ENCODE data around the gene EVC. TPM values are rescaled to one million over a fixed set of nuclear protein-coding genes. Genes with fewer than 3 reads are reported as not detected.

EVC gene
- total RNA-seq, 1 experiment from 2014 or later = not detected

- H3K27ac Mint-ChIP-seq (ENCODE audit: unreplicated experiment) = no peak overlapping the region
- H3K9me3 Mint-ChIP-seq (ENCODE audit: unreplicated experiment) = no peaks in the 10 kb centered on the region
- no peaks in the 10 kb centered on the region for H3K36me3 Mint-ChIP-seq (ENCODE audit: insufficient read depth, unreplicated experiment)
- intact Hi-C loops (cut with micrococcal nuclease; ENCODE audit: unreplicated experiment) = no loop called here
- H3K4me3 Mint-ChIP-seq (ENCODE audit: unreplicated experiment) = no peak overlapping the region
- Histone ChIP-seq H3K4me1 (no peaks in the 10 kb centered on the region), H3K9me3 (no peaks in the 10 kb centered on the region), H3K27me3 (replicated peaks; ENCODE audit: control insufficient read depth, insufficient read depth, low read length) (no peaks in the 10 kb centered on the region), H3K4me3 (ENCODE audit: low read depth, low read length) (no peak overlapping the region), H3K36me3 (ENCODE audit: control insufficient read depth, insufficient read depth, low read length) (no peaks in the 10 kb centered on the region)
- no TSS peak for BruUV-seq (replicated peaks)
- no peak for DNase-seq
- H3K27me3 Mint-ChIP-seq (ENCODE audit: insufficient read depth, unreplicated experiment) = no peaks in the 10 kb centered on the region
- no peak for TF ChIP-seq CTCF (IDR thresholded peaks at IDR 0.05; ENCODE audit: insufficient read depth in 1 of 2, low read depth in 1 of 2, low read length in 1 of 2, severe bottlenecking in 1 of 2, unreplicated experiment in 1 of 2)
- CTCF ChIA-PET = no interaction called here
- POLR2A ChIA-PET = no interaction called here
- H3K4me1 Mint-ChIP-seq (ENCODE audit: low read depth, unreplicated experiment) = no peaks in the 10 kb centered on the region
These were observed 147.2 kb downstream of the EVC start for GRCh38 chr4:5858020-5858769.

GRCh38 chr4:5863461-5864113 is 152.6 kb downstream of the EVC start:
- H3K9me3 ChIP-seq = no peaks in the 10 kb centered on the region
- no peak for TF ChIP-seq CTCF (IDR thresholded peaks at IDR 0.05; ENCODE audit: insufficient read depth in 1 of 2, low read depth in 1 of 2, low read length in 1 of 2, severe bottlenecking in 1 of 2, unreplicated experiment in 1 of 2)
- H3K27me3 Mint-ChIP-seq (ENCODE audit: insufficient read depth, unreplicated experiment) = peaks cover 12% of the 10 kb centered on the region
- no peak overlapping the region for H3K27ac Mint-ChIP-seq (ENCODE audit: unreplicated experiment)
- H3K4me3 Mint-ChIP-seq (ENCODE audit: unreplicated experiment) = no peak overlapping the region
- no peaks in the 10 kb centered on the region for H3K27me3 ChIP-seq (replicated peaks; ENCODE audit: control insufficient read depth, insufficient read depth, low read length)
- intact Hi-C loops (cut with micrococcal nuclease; ENCODE audit: unreplicated experiment) = no loop called here
- H3K4me3 ChIP-seq (ENCODE audit: low read depth, low read length) = no peak overlapping the region
- no peaks in the 10 kb centered on the region for H3K9me3 Mint-ChIP-seq (ENCODE audit: unreplicated experiment)
- H3K4me1 Mint-ChIP-seq (ENCODE audit: low read depth, unreplicated experiment) = no peaks in the 10 kb centered on the region
- no peaks in the 10 kb centered on the region for H3K4me1 ChIP-seq
- DNase-seq = no peak
- H3K36me3 Mint-ChIP-seq (ENCODE audit: insufficient read depth, unreplicated experiment) = no peaks in the 10 kb centered on the region
- H3K36me3 ChIP-seq (ENCODE audit: control insufficient read depth, insufficient read depth, low read length) = no peaks in the 10 kb centered on the region
- no TSS peak for BruUV-seq (replicated peaks)
- ChIA-PET CTCF (no interaction called here), POLR2A (no interaction called here)

Other genes with a start within 250 kb of the EVC start
- gene EVC2, start 2.6 kb upstream of the EVC start, total RNA-seq (2022) = not detected in 2 replicates
- gene CRMP1, start 181.9 kb downstream of the EVC start, total RNA-seq (2022) = not detected in 2 replicates

Measured in Caco-2 (cell line).